K562 (cell line): ENCODE data around the gene RCL1. TPM values are rescaled to one million over a fixed set of nuclear protein-coding genes. Genes with fewer than 3 reads are reported as not detected.

Experiments
- ATAC-seq: fragments of 200-7000 bp; cut with Tn5 transposase; 3 replicates; pipeline ENCODE4 v1.9.1; 2020; ENCODE audit warnings: moderate library complexity
- BruUV-seq: library from RNA; stranded (reverse); fragments of 400-500 nt; replicated peaks from 2 replicates; lab custom pipeline; 2021; lab: Mats Ljungman, UMichigan
- CTCF ChIA-PET: fragments of 300-600 bp; formaldehyde crosslinking; extraction: SDS; loops from one replicate; lab custom pipeline; 2021; ENCODE audit warnings: low intra/inter-chr PET ratio; lab: Yijun Ruan, JAX
- POLR2A ChIA-PET: fragments of 300-600, 350-650 bp; sonication (Branson Sonifier 250); formaldehyde crosslinking; extraction: SDS; loops from one replicate; lab custom pipeline; 2021; ENCODE audit warnings: antibody characterized with exemption, inconsistent platforms; lab: Yijun Ruan, JAX
- DNase-seq, 4 experiments: peaks; one replicate each; pipeline versions ENCODE4 v3.0.0 to v3.0.0-alpha.2; 2011 to 2018; ENCODE audit warnings: low spot score in 3 of 4, mixed read lengths in 3 of 4; ENCODE audit errors: extremely low read depth in 1 of 4
- FAIRE-seq: peaks from 2 replicates; lab custom pipeline; 2011; peaks lifted over from hg19 to GRCh38; lab: Jason Lieb, UNC
- H2AFZ ChIP-seq: 2 replicates; pipeline ENCODE4 v1.6.0; 2011; ENCODE audit warnings: low read depth, low read length, control low read depth, inconsistent platforms
- H3K27ac ChIP-seq: fragments of 200-600 bp; 3 replicates; pipeline ENCODE4 v1.8.0; 2011; ENCODE audit warnings: low read depth, mild to moderate bottlenecking, control low read depth, inconsistent platforms, low read length, moderate library complexity, mixed read lengths; ENCODE audit errors: extremely low read depth
- H3K27me3 ChIP-seq, 2 experiments: fragments of 300-600 bp in 1 of 2; 2 replicates in 1 of 2; 3 replicates in 1 of 2; pipeline versions ENCODE4 v1.6.0 to v1.8.0; 2011; ENCODE audit warnings: inconsistent platforms in 2 of 2, low read length in 2 of 2, mild to moderate bottlenecking in 1 of 2, mixed read lengths in 1 of 2, moderate library complexity in 1 of 2; ENCODE audit not compliant: control insufficient read depth in 2 of 2, insufficient read depth in 2 of 2
- H3K36me3 ChIP-seq: fragments of 300-600 bp; 3 replicates; pipeline ENCODE4 v1.8.0; 2011; ENCODE audit warnings: mild to moderate bottlenecking, low read length, inconsistent platforms; ENCODE audit not compliant: control insufficient read depth, insufficient read depth
- H3K4me1 ChIP-seq, 2 experiments: fragments of 200-600 bp in 1 of 2; replicated peaks in 1 of 2; 2 replicates in 1 of 2; 3 replicates in 1 of 2; pipeline versions ENCODE4 v1.5.1 to v1.8.0; 2011; ENCODE audit warnings: inconsistent platforms in 2 of 2, low read length in 2 of 2, mild to moderate bottlenecking in 1 of 2, mixed read lengths in 1 of 2, moderate library complexity in 1 of 2; ENCODE audit not compliant: control insufficient read depth in 2 of 2, insufficient read depth in 2 of 2
- H3K4me2 ChIP-seq: 2 replicates; pipeline ENCODE4 v1.6.1; 2011; ENCODE audit warnings: low read length, control low read depth, inconsistent platforms, mixed read lengths; ENCODE audit not compliant: insufficient read depth
- H3K4me3 ChIP-seq: fragments of 200-600 bp; sonication (generic), shearing (Covaris generic); 2 replicates; pipeline ENCODE4 v1.5.1; 2016; ENCODE audit warnings: control low read depth, inconsistent platforms
- H3K79me2 ChIP-seq: fragments of 200-600 bp; 3 replicates; pipeline ENCODE4 v1.8.0; 2011; ENCODE audit warnings: low read length, inconsistent platforms; ENCODE audit not compliant: control insufficient read depth, insufficient read depth
- H3K9ac ChIP-seq, 2 experiments: 2 replicates each; pipeline versions ENCODE4 v1.6.0 to v1.6.1; 2011; ENCODE audit warnings: low read depth in 2 of 2, low read length in 2 of 2, control low read depth in 1 of 2, inconsistent platforms in 1 of 2, mild to moderate bottlenecking in 1 of 2, mixed read lengths in 1 of 2; ENCODE audit not compliant: insufficient read depth in 1 of 2
- H3K9me1 ChIP-seq: one replicate; pipeline ENCODE4 v1.6.0; 2011; ENCODE audit warnings: inconsistent platforms, mild to moderate bottlenecking, low read length, moderate library complexity; ENCODE audit not compliant: control insufficient read depth, insufficient read depth
- H3K9me3 ChIP-seq: replicated peaks from 2 replicates; pipeline ENCODE4 v1.5.1; 2011; ENCODE audit warnings: low read depth, low read length, inconsistent platforms; ENCODE audit not compliant: control insufficient read depth, insufficient read depth
- H4K20me1 ChIP-seq: replicated peaks from 2 replicates; pipeline ENCODE4 v1.6.1; 2011; ENCODE audit warnings: low read length, inconsistent platforms, mixed read lengths; ENCODE audit not compliant: control insufficient read depth, insufficient read depth
- ATF3 ChIP-seq, 2 experiments: fragments of 450-650 bp in 1 of 2; sonication (generic) in 1 of 2; formaldehyde crosslinking in 1 of 2; IDR thresholded peaks in 1 of 2; conservative IDR thresholded peaks in 1 of 2; 2 replicates each; pipeline versions ENCODE4 v1.6.1 to v1.8.1; 2016 to 2023; ENCODE audit warnings: mild to moderate bottlenecking in 2 of 2, moderate library complexity in 2 of 2, inconsistent platforms in 1 of 2, missing genetic modification reagents in 1 of 2
- DPF2 ChIP-seq: fragments of 450-650 bp; IDR thresholded peaks from 2 replicates; pipeline ENCODE4 v1.6.1; 2016
- ELF2 ChIP-seq: fragments of 250-450 bp; sonication (Bioruptor Pico); IDR thresholded peaks from 2 replicates; pipeline ENCODE4 v1.5.0; 2021; ENCODE audit warnings: mild to moderate bottlenecking
- FOSL1 ChIP-seq: fragments of 200-800 bp; sonication (Bioruptor generic); conservative IDR thresholded peaks from 2 replicates; pipeline ENCODE4 v1.6.1; 2016; ENCODE audit warnings: missing genetic modification characterization, missing compliant biosample characterization
- GATA2 ChIP-seq: sonication (generic); formaldehyde crosslinking; IDR thresholded peaks from 2 replicates; pipeline ENCODE4 v1.4.0; 2020; ENCODE audit warnings: mild to moderate bottlenecking, missing genetic modification reagents
- JUN ChIP-seq, 2 experiments: sonication (generic) in 1 of 2; formaldehyde crosslinking in 1 of 2; IDR thresholded peaks; 2 replicates each; pipeline versions ENCODE4 v1.6.1 to v1.8.0; 2012 to 2022; ENCODE audit warnings: borderline replicate concordance in 2 of 2, mild to moderate bottlenecking in 2 of 2, improper control_type of control experiment in 1 of 2, low read depth in 1 of 2, low read length in 1 of 2, missing genetic modification reagents in 1 of 2
- JUND ChIP-seq, 2 experiments: IDR thresholded peaks; 2 replicates in 1 of 2; 3 replicates in 1 of 2; pipeline ENCODE4 v1.6.1; 2011; ENCODE audit warnings: borderline replicate concordance in 2 of 2, low read depth in 2 of 2, low read length in 2 of 2, improper control_type of control experiment in 1 of 2, missing biosample characterization in 1 of 2, missing genetic modification characterization in 1 of 2, missing genetic modification reagents in 1 of 2
- NR4A1 ChIP-seq, 2 experiments: fragments of 250-450 bp in 1 of 2; fragments of 450-650 bp in 1 of 2; sonication (Bioruptor Pico) in 1 of 2; IDR thresholded peaks; 2 replicates each; pipeline versions ENCODE4 v1.4.0 to v1.6.1; 2016 to 2020; ENCODE audit warnings: mild to moderate bottlenecking in 2 of 2, missing compliant biosample characterization in 1 of 2, missing genetic modification characterization in 1 of 2, moderate library complexity in 1 of 2
- PPARD ChIP-seq: fragments of 250-450 bp; sonication (Bioruptor Pico); IDR thresholded peaks from 2 replicates; pipeline ENCODE4 v1.8.0; 2022; ENCODE audit warnings: inconsistent platforms, mild to moderate bottlenecking, moderate library complexity
- ZBTB1 ChIP-seq: sonication (generic); formaldehyde crosslinking; IDR thresholded peaks from 2 replicates; pipeline ENCODE4 v1.8.1; 2023; ENCODE audit warnings: missing genetic modification reagents, low read depth, mild to moderate bottlenecking, borderline replicate concordance
- ZNF639 ChIP-seq, 2 experiments: fragments of 200-800 bp in 1 of 2; sonication (Bioruptor generic) in 1 of 2; sonication (generic) in 1 of 2; formaldehyde crosslinking in 1 of 2; IDR thresholded peaks in 1 of 2; conservative IDR thresholded peaks in 1 of 2; 2 replicates each; pipeline versions ENCODE4 v1.5.0 to v1.6.1; 2016 to 2020; ENCODE audit warnings: missing compliant biosample characterization in 1 of 2, missing genetic modification characterization in 1 of 2, missing genetic modification reagents in 1 of 2
- WGBS: fragments of 100-300 bp; shearing (Covaris generic); methylation state at CpG from one replicate; pipeline ENCODE4 v1.1.6; 2016; ENCODE audit warnings: low coverage, mixed read lengths; ENCODE audit not compliant: insufficient coverage; ENCODE audit errors: missing lambda C conversion rate; 5-methylcytosine and 5-hydroxymethylcytosine counted together
- in situ Hi-C: fragments of 300-500 bp; cut with MboI; formaldehyde crosslinking; loops from 4 replicates; pipeline ENCODE4 v1.15.0; 2018; ENCODE audit warnings: inconsistent platforms, mixed read lengths
- intact Hi-C: fragments of 100-400 bp; cut with micrococcal nuclease; formaldehyde crosslinking; loops from 2 replicates; pipeline ENCODE4 v1.14.2; 2022
- polyA plus RNA-seq, 8 experiments: library from polyadenylated mRNA; depleted of rRNA in 4 of 8; stranded (reverse) in 5 of 8; unstranded in 3 of 8; fragments of >200 nt; fragmentation: Nextera tagmentation in 2 of 8; fragmentation: Illumina TruSeq in 1 of 8; extraction: Ambion mirVana in 2 of 8; extraction: Trizol in 1 of 8; gene quantifications; 2 replicates each; pipeline versions ENCODE4 v1.2.1 to v1.2.3, GENCODE V29; 2011 to 2014; ENCODE audit warnings: inconsistent platforms in 1 of 8, missing spikeins in 1 of 8
- total RNA-seq, 7 experiments: library from RNA; depleted of rRNA in 6 of 7; stranded (reverse); fragments of >200 nt in 6 of 7; fragmentation: Illumina TruSeq in 2 of 7; extraction: Trizol in 2 of 7; gene quantifications; 2 replicates each; pipeline versions ENCODE4 v1.2.1 to v1.2.3, GENCODE V29; 2011 to 2021; ENCODE audit warnings: low replicate concordance in 1 of 7

RCL1 gene
- total and polyA plus RNA-seq, 9 of the 15 experiments (the other 6 are each of a cell fraction or from before 2014, with no cell fraction given): 24.0 to 67.7 (median 38.6) TPM

- CTCF ChIA-PET: no interaction called here
- Histone ChIP-seq H3K9me3 (no peaks in the 10 kb centered on the region), H3K79me2 (peaks cover 62% of the 10 kb centered on the region), H3K9ac (peak overlapping the region; percentile 37 to 62; a peak in 2 of 4 replicates), H3K27me3 (no peaks in the 10 kb centered on the region), H3K4me3 (no peak overlapping the region), H2AFZ (no peak overlapping the region), H3K27ac (peak overlapping the region; percentile 83), H3K4me2 (peak overlapping the region; percentile 19), H3K36me3 (peaks cover 64% of the 10 kb centered on the region), H4K20me1 (no peaks in the 10 kb centered on the region), H3K9me1 (no peaks in the 10 kb centered on the region), H3K4me1 (peaks cover 38 to 51% of the 10 kb centered on the region in 2 experiments)
- in situ Hi-C loops: no loop called here
- ATAC-seq (no peak), FAIRE-seq (peak; percentile 67), DNase-seq (peak in 1 of 4 experiments; percentile 28)
- WGBS: 47% methylated on average over 6 of the region's 6 CpGs
- intact Hi-C loops: no loop called here
- POLR2A ChIA-PET: interaction anchor here (0.9 to 1.3 kb wide), 3 partner anchors 13 to 21 kb away, joined by 3 to 5 read pairs (median 3); no protein-coding TSS in a partner anchor
- BruUV-seq: no TSS peak
- TF ChIP-seq JUN (IDR thresholded peaks at IDR 0.05; ENCODE audit: borderline replicate concordance, low read depth, low read length) (0 out of 2 replicates have a peak, but pooled peaks have one; percentile 26), JUN (CRISPR knock-in tag; IDR thresholded peaks at IDR 0.05; ENCODE audit: borderline replicate concordance) (no peak), FOSL1 (tag) (peak; percentile 78), PPARD (no peak), DPF2 (peak; percentile 56; the same call in 1 of the 2 replicates), JUND (IDR thresholded peaks at IDR 0.05; ENCODE audit: borderline replicate concordance, low read depth, low read length) (peak; percentile 69; the same call in 1 of the 2 replicates), JUND (tag; IDR thresholded peaks at IDR 0.05; ENCODE audit: borderline replicate concordance, low read depth, low read length) (no peak; the same call in 2 of the 3 replicates), NR4A1 (CRISPR knock-in tag; IDR thresholded peaks at IDR 0.05) (no peak), NR4A1 (tag; IDR thresholded peaks at IDR 0.05) (peak; percentile 52; the same call in 1 of the 2 replicates), ELF2 (0 out of 2 replicates have a peak, but pooled peaks have one; percentile 13), ATF3 (IDR thresholded peaks at IDR 0.05) (peak; percentile 54; the same call in 1 of the 2 replicates), ATF3 (CRISPR knock-in tag; conservative IDR thresholded peaks at IDR 0.05) (no peak), ZNF639 (CRISPR knock-in tag; conservative IDR thresholded peaks at IDR 0.05 in 1 of 2, IDR thresholded peaks at IDR 0.05 in 1 of 2) (peak in 1 of 2 experiments; percentile 28; a peak in 1 of 4 replicates), ZBTB1 (CRISPR knock-in tag) (no peak), GATA2 (CRISPR knock-in tag) (0 out of 2 replicates have a peak, but pooled peaks have one; percentile 20)
Measured at GRCh38 chr9:4866239-4866969, 73.7 kb downstream of the RCL1 start.
